Measurements from ENCODE around the gene SPART. TPM values are rescaled to one million over a fixed set of nuclear protein-coding genes. Genes with fewer than 3 reads are reported as not detected.

The SPART gene, protein sequence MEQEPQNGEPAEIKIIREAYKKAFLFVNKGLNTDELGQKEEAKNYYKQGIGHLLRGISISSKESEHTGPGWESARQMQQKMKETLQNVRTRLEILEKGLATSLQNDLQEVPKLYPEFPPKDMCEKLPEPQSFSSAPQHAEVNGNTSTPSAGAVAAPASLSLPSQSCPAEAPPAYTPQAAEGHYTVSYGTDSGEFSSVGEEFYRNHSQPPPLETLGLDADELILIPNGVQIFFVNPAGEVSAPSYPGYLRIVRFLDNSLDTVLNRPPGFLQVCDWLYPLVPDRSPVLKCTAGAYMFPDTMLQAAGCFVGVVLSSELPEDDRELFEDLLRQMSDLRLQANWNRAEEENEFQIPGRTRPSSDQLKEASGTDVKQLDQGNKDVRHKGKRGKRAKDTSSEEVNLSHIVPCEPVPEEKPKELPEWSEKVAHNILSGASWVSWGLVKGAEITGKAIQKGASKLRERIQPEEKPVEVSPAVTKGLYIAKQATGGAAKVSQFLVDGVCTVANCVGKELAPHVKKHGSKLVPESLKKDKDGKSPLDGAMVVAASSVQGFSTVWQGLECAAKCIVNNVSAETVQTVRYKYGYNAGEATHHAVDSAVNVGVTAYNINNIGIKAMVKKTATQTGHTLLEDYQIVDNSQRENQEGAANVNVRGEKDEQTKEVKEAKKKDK
- total RNA-seq: 10 to 100 TPM; 45.3 to 49.4 TPM
- long read RNA-seq, full-length matches to known transcripts: 98 of 134 reads
- long read RNA-seq, partial matches to known transcripts: 9 of 134 reads
- long read RNA-seq, other reads (novel, unspliced or antisense): 27 of 134 reads

DNA sequence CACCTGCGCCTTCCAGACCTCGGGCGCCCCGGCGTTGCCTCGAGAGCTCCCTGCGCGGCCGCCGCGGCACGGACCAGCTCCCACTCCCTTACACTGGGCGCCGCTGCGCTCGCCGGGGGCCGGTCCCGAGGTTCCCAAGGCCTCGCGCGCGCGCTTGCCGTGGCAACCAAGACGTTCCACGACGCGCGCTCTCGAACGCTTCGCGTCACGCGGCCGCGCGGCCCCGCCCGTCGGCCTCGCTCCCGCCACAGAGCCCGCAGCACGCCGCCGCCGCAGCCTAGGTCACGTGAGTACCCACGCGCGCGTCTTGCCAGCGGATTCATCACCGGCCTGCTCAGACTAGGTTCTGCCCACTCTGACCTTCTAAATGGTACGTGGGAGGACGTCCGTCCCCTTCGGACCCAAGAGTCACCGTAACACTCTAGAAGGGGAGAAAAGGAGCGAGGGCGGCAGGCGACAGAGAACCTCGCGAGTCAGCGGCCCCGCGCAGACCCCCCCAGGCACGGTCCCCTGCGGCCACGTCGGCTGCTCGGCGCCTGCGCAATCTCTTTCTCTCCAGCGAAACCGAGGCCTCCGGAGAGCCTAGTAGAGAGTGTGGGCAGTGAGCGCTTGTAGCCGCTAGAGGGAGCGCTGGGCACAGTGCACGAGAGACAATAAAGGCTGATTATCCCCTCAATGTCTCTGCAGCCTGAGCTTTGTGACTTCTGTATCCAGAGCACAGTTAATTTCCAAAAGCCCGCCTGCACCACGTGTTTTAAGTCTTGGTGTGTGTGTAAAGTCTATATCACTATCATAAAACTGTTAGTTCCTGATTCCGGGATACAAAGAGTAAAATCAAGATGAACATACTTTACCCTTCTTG, at the start of gene SPART:
SPART (minus strand) TSS at position 173 of the 862 bp plus-strand sequence. CDS start 10,564 bp downstream, outside the sequence.
- ATAC-seq (peak; percentile 93 to 94), DNase-seq (peak; percentile 94)
- intact Hi-C loops (cut with DNase I): no loop called here

DNA sequence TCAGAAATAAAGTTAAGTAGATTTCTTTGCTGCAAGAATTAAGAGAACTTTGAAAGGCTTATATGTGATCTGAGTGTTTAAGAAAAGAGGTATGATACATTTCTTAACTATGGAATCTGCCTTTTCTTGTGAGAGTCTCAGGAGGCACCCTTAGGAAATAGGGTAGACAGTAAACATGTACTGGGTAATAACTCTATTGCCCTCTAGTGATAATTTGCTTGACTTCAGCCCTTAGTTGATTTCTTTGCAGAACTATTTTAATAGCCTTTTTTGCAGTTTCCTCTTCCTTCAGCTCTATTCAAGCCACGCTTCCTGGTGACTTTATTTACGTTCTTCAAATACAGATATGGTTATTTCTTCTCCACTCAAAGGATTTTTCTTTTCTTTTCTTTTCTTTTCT, 49.1 kb upstream of the SPART start:
- no peak for DNase-seq
- peak in 1 of 2 donors; percentile 69 for ATAC-seq
- intact Hi-C loops (cut with DNase I): no loop called here

DNA sequence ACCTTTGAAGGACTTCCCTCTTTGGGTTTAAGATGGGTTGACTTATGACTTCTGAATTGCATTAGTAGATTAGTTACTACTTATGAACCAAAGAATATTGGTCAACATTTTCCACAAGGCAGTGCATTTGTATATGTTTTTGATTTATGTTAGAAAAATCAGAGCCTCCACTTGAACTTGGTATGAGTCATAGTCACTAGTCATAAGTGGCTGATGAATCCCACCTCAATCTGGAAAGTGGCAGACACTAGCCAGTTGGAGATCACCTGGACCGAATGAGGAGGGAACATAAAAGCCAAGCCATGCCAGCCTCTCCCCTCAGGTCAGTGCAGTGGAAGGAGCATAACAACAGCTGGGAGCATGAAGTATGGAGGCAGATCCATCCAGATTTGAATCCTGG, 39.3 kb upstream of the SPART start:
- DNase-seq (no peak), ATAC-seq (no peak)
- intact Hi-C loops (cut with DNase I): no loop called here

DNA sequence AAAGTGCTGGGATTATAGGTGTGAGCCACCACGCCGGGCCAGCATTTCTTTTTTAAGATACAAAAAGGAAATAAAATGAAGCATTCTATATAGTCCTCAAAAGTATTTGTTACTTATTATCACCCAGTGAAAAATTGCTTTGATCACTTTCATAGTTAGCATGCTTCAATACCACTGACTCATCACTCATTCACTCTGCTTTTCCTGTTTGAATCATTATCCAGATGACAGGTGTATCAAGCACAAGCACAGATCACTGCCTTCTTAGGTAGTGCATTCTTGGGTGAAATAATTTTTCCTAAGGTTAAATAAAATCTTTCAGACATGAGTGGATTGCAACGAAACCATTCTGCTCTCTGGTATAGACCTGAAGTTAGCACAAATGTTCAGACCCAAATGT, 35.8 kb upstream of the SPART start:
- intact Hi-C loops (cut with DNase I): no loop called here
- no peak for DNase-seq
- no peak for ATAC-seq

DNA sequence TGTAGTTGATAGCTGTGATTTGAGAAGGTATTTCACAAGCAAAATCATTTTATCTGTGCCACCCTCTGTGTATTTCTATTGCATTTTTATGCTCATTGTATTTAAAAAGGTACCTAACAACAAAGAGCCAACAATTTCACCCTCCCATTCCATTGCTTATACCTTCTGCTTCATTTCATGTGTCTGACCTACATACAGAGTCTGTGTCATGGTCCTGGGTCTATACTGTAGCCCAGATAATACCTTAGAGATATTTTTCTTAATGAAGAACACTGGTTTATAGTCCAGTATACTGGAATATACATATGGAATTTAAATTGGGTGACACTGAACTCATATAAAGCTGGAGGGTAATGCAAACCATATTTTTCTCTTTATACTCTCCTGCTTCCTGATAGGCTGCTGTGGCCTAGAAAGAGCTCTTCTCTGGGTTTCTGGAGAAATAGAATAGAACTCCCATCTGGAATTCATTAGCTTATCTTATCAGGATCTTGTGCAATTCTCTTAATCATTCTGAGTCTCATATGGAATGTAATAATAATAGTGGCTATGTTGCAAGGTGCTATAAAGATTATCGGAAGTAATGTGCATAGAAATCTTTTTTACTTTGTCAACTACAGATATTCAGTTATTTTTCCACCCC, 31.8 kb upstream of the SPART start:
- DNase-seq (no peak), ATAC-seq (no peak)
- intact Hi-C loops (cut with DNase I): no loop called here

DNA sequence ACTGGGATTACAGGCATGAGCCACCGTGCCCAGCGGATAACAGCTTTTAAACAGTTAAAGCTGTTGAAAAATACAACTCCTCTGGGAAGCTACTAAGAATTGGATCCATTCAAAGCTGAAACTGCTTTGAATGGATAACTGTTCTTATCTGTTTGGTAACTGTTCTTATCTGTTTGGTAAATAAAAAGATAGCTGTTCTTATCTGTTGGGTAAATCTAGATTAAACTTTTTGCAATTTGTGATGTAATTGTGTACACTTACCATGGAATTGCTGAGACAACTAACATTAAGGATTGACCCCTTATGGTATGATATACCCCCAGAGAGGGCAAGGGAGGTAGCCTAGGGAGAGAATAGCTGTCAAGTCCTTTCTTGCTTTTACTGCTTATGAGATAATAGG, 27.9 kb upstream of the SPART start:
- DNase-seq (no peak), ATAC-seq (no peak)
- intact Hi-C loops (cut with DNase I): no loop called here

DNA sequence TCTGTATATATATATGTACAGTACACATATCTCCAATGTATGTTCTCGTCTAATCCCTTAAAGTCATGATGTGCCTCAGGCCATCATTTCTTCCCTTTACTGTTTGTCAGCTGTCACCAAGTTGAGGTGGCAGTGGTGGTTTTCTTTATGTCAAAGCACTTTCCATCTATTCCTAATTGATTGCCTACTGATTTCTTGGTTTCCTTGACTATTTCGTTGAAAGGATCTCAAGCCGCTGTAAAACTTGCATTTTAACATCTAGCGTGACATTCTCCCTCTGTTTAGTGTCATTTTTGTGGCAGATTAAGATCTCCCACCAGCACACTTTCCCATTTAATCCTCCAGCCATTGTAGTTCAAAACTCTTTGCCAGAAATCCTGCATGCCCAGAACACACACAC, 25.0 kb upstream of the SPART start:
- DNase-seq (no peak), ATAC-seq (no peak)
- intact Hi-C loops (cut with DNase I): no loop called here

DNA sequence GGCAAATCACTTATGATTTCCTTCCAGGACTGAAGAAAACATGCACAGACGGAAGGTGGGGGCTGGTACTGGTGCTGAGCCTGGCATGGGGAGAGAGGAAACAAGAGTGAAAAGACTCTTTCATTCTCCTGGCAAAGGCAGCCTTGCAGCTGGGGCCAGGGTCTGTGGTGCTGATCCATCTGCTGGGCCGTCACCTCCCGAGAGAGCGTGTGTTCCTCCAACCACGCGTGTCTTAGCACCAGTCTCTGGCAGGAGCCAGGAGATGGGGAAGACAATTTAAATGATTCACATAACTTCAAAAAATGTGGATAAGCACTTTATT, 23.9 kb upstream of the SPART start:
- intact Hi-C loops (cut with DNase I): no loop called here
- peak in 1 of 2 donors; percentile 88 for ATAC-seq
- peak; percentile 30 for DNase-seq

DNA sequence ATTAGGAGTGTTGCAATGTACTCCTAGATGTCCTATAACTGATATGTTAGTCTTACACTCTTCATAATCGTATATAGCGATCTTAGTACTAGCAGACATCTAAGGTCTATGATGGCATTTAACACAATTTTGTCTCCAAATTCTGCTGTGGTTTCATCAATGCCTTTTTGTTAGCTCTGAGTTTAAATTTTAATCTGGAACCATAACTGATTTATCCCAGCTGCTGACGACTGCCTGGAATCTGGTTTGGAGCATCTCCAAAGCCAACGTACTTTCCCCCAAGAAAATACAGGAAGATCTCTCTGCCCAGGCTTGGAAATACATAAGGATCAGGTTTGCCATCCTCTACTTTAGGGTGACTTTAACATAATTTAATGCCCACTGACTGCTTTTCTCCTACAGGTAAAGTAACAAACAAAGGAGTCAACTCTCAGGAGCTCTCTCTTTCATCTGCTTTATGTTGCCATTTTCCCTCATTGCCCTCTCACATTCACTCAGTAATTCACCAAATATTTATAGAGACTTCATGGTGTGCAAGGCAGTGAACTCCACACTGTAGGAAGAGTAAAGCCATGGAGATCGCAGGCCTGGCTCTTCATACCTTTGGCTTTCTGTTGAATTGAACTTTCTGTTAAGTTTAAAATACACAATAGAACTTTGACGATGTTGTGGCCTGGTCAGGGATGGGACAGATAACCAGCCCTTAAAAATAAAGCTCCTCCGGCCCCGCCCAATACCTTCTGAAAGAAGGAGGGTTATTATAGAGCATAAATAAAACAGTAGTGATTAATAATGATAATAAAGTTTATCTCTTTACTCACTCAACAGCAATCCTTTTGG, 23.3 kb upstream of the SPART start:
- ATAC-seq (peak in 1 of 2 donors; percentile 57), DNase-seq (no peak)
- intact Hi-C loops (cut with DNase I): no loop called here

DNA sequence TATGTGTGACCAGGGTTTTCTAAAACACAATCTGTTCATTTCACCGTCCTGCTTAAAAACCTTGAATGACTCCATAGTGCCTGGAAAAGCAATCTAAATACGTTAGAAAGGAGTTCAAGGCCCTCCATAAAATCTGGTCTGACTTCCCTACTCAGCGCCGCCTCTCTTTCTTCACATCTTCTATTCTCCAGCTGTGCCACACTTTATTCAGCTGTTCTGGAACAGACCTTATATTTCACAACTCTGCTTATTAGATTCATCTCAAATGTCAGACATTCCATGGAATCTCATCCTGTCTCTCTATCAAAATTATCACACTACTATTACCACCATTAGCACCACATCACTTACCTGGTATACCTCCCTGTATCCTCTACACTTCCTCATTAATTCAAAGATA, 19.8 kb upstream of the SPART start:
- intact Hi-C loops (cut with DNase I): no loop called here
- ATAC-seq: no peak
- no peak for DNase-seq

DNA sequence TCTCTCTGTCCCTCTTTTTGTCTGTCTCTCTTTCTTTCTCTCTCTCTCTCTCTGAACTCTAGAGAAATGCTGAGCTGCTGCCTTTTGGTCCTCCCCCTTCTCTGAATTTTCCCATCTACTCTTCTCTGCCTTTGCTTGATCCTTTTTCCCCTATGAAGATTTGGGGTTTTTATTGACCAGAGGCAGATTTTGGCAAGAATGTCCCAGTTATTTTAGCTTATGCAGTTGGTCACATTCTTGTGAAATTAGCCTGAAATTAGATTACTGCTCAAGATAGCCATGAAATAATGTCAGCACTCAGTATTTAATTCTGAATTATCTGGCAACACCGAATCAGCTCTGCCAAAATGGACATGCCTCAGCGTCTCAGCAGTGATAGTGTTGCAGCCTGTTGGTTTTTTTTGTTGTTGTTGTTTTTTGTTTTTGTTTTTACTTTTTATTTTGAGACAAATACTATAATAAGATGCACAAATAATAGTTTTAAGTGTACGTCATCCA, 17.2 kb upstream of the SPART start:
- intact Hi-C loops (cut with DNase I): no loop called here
- DNase-seq (no peak), ATAC-seq (peak in 1 of 2 donors; percentile 53)

DNA sequence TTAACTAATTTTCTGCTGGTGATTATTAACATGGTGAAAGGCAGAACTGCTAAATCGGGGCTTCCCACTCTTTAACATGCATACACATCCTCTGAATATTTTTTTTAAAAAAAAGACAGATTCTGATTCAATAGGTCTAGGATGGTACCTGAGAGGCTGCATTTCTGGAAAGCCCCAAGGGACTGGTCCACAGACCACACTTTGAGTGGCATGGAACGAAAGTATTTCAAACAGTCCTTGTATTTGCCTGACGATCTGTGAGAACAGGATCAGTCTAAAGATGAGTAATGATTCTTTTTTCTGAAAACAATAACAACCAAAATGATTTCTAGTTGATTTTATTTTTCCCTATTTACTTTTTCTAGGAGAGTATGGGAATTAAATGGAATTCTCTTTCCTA, 16.7 kb upstream of the SPART start:
- ATAC-seq (no peak), DNase-seq (no peak)
- intact Hi-C loops (cut with DNase I): no loop called here

DNA sequence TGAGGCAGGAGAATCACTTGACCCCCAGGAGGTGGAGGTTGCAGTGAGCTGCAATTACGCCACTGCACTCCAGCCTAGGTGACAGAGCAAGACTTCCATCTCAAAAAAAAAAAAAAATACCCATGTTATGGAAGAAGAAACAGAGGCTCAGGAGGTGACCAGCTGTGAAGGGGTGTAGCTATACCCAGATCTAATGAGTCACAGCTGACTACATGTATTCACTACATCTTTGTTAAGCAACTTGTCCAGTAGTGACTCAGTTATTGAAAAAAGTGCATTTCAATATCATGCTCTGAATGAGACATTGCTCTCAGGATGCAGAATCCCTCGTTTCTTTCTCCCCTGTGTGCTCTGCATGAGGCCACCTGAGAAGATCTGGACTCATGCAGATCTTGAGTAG, 16.1 kb upstream of the SPART start:
- intact Hi-C loops (cut with DNase I): no loop called here
- ATAC-seq: peak in 1 of 2 donors; percentile 89
- no peak for DNase-seq

DNA sequence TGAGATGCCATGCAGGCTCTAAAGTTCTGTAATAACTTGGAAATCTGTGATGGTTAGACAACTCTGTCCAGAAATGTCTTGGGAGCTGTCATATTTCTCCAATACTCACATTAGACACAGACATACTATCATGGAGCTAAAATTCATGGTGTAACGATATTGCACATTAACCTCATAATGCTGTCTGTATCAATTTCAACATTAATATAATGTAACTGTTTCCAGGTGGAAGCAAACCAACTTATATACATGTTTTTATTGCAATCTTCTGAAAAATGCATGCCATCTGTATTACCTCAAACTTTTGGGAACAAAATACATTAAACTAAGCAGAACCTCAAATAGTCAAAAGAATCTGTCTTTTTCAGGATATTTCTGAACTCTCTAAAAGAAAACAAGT, 14.7 kb upstream of the SPART start:
- DNase-seq (no peak), ATAC-seq (no peak)
- intact Hi-C loops (cut with DNase I): no loop called here

DNA sequence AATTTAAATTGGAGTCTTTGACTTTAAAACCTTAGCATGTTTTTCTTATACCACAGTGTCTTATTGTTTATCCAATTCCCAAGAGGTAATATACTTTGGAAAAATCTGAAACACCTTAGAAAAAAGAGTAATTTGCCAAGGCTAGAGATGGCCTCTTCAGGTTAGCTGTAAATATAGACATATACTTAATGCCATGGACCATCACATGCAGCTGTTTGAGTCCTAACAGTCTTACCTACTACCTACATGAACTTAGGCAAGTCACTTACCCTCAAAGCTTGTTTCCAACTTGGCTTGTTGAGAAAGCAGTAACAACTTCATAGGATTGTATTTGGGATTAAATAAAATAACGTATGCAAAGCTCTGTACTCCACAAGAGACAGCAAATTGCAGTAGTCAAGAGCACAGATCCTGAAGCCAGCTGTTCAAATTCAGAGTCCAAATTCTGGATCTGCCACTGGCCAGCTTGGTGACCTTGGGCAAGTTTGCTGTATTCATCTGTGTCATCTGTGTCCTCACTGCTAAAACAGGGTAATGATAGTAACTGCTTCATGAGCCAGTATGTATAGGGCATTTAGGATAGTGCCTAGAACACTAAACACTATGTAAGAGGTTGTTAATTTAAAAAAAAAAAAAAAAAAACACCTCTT, 13.2 kb upstream of the SPART start:
- DNase-seq (no peak), ATAC-seq (no peak)
- intact Hi-C loops (cut with DNase I): no loop called here

DNA sequence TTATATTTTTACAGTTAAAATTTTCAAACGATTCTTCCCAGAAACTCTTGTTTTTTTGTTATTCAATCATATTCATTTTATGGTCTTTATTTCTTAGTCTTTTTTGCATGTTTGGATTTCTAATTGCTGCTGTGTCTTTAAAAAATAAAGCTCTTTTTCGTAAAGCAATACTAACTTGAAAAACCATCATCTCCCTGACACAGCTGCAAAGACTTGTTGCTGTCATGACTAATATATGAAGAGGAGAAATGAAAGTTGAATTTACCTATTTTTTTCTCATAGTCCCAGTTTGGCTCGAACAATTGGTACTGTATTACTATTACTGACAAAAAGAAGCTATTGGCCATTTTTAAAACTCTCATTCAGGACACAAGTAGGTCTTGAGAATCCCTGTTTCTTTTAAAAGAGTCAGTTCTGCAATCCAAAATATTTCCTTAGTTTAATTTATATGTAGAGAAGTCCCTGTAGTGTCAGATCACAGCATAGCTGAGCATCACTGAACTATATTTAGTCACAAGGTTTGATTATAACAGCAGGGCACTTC, 12.1 kb upstream of the SPART start:
- no peak for DNase-seq
- intact Hi-C loops (cut with DNase I): no loop called here
- no peak for ATAC-seq

DNA sequence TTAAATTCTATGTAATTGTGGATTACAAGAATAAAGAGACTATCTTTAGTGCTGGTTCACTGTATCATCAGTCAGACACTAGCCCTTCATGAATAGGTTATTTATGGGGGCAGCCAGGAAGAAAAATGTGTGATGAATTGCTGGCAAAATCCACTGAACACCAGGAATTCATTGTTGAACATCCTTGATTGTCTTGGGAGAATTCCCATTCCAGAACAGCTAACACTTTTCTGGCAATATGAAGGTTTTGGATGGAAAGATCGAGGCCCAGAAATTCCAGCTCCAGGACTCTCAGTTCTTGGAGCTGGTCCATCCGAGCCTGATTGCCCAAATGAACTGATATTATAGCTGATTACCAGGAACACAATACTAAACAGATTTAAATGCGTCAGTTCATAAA, 11.5 kb upstream of the SPART start:
- intact Hi-C loops (cut with DNase I): no loop called here
- DNase-seq (peak; percentile 46), ATAC-seq (peak; percentile 33 to 55)

DNA sequence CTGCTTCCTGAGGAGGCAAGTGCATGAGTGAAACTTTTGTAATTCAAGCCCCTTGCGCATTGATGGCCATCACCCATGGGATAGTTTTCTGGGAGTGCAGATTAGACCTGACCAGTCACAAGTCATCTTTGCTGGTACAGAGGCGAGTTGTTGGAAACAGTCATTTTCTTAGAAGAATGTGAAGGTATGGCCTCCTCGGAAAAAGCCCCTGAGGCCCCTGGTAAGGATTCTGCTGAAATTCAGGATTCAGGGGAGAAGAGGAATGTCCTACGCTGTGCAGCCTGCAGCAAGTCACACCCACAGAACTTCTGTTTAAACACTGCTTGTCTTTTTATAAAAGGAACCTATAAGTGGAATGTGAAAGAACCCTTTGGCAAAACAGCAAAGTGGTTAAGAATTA, 11.0 kb upstream of the SPART start:
- ATAC-seq: no peak
- intact Hi-C loops (cut with DNase I): no loop called here
- no peak for DNase-seq
